K562 (cell line): ENCODE results near the gene HCFC1R1. TPM values are rescaled to one million over a fixed set of nuclear protein-coding genes. Genes with fewer than 3 reads are reported as not detected.

Experiments
- CTBP1 ChIP-seq: fragments of 450-650 bp; IDR thresholded peaks from 2 replicates; pipeline ENCODE4 v1.6.1; 2016; ENCODE audit warnings: borderline replicate concordance
- PHF21A ChIP-seq: fragments of 450-650 bp; IDR thresholded peaks from 2 replicates; pipeline ENCODE4 v1.6.1; 2017; ENCODE audit warnings: low read depth, borderline replicate concordance
- PHTF2 ChIP-seq: fragments of 250-450 bp; sonication (Bioruptor Pico); IDR thresholded peaks from 2 replicates; pipeline ENCODE4 v1.5.0; 2021; ENCODE audit warnings: mild to moderate bottlenecking
- POLR2B ChIP-seq: fragments of 450-650 bp; IDR thresholded peaks from 2 replicates; pipeline ENCODE4 v1.6.1; 2018; ENCODE audit warnings: low read depth; ENCODE audit not compliant: partially characterized antibody
- POLR3A ChIP-seq: IDR thresholded peaks from 2 replicates; pipeline ENCODE4 v1.6.1; 2011; ENCODE audit warnings: borderline replicate concordance, mild to moderate bottlenecking, moderate library complexity; ENCODE audit not compliant: insufficient read length, insufficient read depth; ENCODE audit errors: extremely low read depth
- RBM22 ChIP-seq: fragments of 200-400 bp; formaldehyde crosslinking; IDR thresholded peaks from 2 replicates; pipeline ENCODE4 v1.6.1; 2018; ENCODE audit warnings: low read length, low read depth; ENCODE audit not compliant: poor library complexity, severe bottlenecking
- TBP ChIP-seq: optimal IDR thresholded peaks from 2 replicates; pipeline ENCODE3; 2011; ENCODE audit warnings: low read depth, low read length, improper control_type of control experiment
- ZBED1 ChIP-seq: IDR thresholded peaks from 2 replicates; pipeline ENCODE4 v1.6.1; 2014
- ZFX ChIP-seq: sonication (generic); formaldehyde crosslinking; IDR thresholded peaks from 2 replicates; pipeline ENCODE4 v1.8.0; 2022; ENCODE audit warnings: mild to moderate bottlenecking, missing genetic modification reagents, moderate library complexity
- ZNF121 ChIP-seq: sonication (generic); formaldehyde crosslinking; conservative IDR thresholded peaks from 2 replicates; pipeline ENCODE4 v1.8.0; 2022; ENCODE audit warnings: missing genetic modification reagents
- ZNF212 ChIP-seq: fragments of 450-650 bp; formaldehyde crosslinking; IDR thresholded peaks from 2 replicates; pipeline ENCODE4 v1.4.0; 2020; ENCODE audit warnings: mild to moderate bottlenecking
- ZNF57 ChIP-seq: fragments of 450-650 bp; formaldehyde crosslinking; IDR thresholded peaks from 2 replicates; pipeline ENCODE4 v1.4.0; 2020; ENCODE audit warnings: mild to moderate bottlenecking, moderate library complexity
- polyA plus RNA-seq, 8 experiments: library from polyadenylated mRNA; depleted of rRNA in 4 of 8; stranded (reverse) in 5 of 8; unstranded in 3 of 8; fragments of >200 nt; fragmentation: Nextera tagmentation in 2 of 8; fragmentation: Illumina TruSeq in 1 of 8; extraction: Ambion mirVana in 2 of 8; extraction: Trizol in 1 of 8; gene quantifications; 2 replicates each; pipeline versions ENCODE4 v1.2.1 to v1.2.3, GENCODE V29; 2011 to 2014; ENCODE audit warnings: inconsistent platforms in 1 of 8, missing spikeins in 1 of 8
- total RNA-seq, 7 experiments: library from RNA; depleted of rRNA in 6 of 7; stranded (reverse); fragments of >200 nt in 6 of 7; fragmentation: Illumina TruSeq in 2 of 7; extraction: Trizol in 2 of 7; gene quantifications; 2 replicates each; pipeline versions ENCODE4 v1.2.1 to v1.2.3, GENCODE V29; 2011 to 2021; ENCODE audit warnings: low replicate concordance in 1 of 7
- TF ChIP-seq, protein P1 (sequence below): fragments of 250-450 bp; sonication (Bioruptor Pico); IDR thresholded peaks from 2 replicates; pipeline ENCODE4 v1.8.0; 2021; ENCODE audit warnings: moderate library complexity, mild to moderate bottlenecking, inconsistent platforms
- TF ChIP-seq, protein P2 (sequence below): sonication (generic); formaldehyde crosslinking; IDR thresholded peaks from 2 replicates; pipeline ENCODE4 v1.8.0; 2022; ENCODE audit warnings: mild to moderate bottlenecking, missing genetic modification reagents
- TF ChIP-seq, protein P3 (sequence below), 3 experiments: fragments of 200-800 bp in 1 of 3; sonication (Bioruptor generic) in 1 of 3; sonication (generic) in 1 of 3; formaldehyde crosslinking in 1 of 3; IDR thresholded peaks; 2 replicates each; pipeline versions ENCODE4 v1.6.1 to v1.8.0; 2016 to 2022; ENCODE audit warnings: mild to moderate bottlenecking in 2 of 3, missing compliant biosample characterization in 2 of 3, missing genetic modification characterization in 2 of 3, missing genetic modification reagents in 1 of 3
- TF ChIP-seq, protein P4 (sequence below): IDR thresholded peaks from 2 replicates; pipeline ENCODE4 v1.6.1; 2011; ENCODE audit warnings: borderline replicate concordance, low read depth, mild to moderate bottlenecking, moderate library complexity, low read length; ENCODE audit not compliant: insufficient read depth, poor library complexity, severe bottlenecking
- TF ChIP-seq, protein P5 (sequence below): fragments of 450-650 bp; formaldehyde crosslinking; IDR thresholded peaks from 2 replicates; pipeline ENCODE4 v1.4.0; 2020; ENCODE audit warnings: mild to moderate bottlenecking, moderate library complexity

HCFC1R1 gene
- total and polyA plus RNA-seq, 9 of the 15 experiments (the other 6 are each of a cell fraction or from before 2014, with no cell fraction given), result 2.2 to 29.0 (median 11.2) TPM

DNA sequence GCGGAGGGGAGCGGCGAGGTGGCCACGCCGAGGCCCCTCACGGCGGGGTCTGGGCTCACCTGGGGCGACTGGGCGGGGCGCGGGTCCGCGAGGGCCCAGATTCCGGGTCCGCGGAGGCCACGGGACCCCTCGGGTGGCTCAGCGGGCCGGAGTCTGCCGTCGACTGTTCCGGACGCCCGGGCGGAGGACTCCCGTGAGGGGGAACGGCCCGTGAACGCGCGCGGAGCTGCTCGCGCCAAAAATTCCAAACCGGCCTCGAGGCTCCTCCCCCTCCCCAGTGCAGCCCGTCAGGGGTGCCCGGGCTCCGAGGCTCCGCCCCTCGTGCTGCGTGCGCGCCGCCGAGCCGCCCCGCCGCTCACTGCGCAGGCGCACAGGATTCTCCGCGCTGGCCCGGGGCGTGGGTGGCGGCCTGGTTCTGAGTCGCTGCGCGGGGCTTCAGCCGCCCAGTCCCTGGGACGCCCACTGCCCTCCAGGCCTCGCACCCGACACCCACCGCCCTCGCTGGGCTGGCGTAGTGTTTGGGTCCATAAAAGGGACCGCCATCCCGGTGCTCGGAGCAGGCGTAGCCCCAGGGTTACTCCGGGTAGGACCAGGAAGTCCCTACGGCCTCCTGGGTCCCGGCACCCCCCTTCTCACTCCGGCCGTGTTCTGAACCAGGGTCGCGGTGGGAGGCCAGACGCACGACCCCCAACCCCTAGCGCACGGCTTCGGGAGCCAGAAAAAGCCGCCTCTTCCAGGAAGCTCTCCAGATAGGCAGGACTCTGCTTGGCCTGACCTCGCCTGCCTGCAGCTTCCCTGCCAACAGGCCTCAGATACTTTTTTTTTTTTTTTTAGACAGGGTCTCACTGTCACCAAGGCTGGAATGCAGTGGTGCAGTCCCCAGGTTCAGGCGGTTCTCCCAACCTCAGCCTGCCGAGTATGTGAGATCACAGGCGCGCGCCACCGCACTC lies 43.2 kb downstream of the HCFC1R1 start, which contains the start of gene PKMYT1 (continued):
- TF ChIP-seq, protein P1, sequence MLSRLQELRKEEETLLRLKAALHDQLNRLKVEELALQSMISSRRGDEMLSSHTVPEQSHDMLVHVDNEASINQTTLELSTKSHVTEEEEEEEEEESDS (CRISPR knock-in tag), result no peak
- TF ChIP-seq POLR2B (peak; percentile 86), POLR3A (no peak), ZBED1 (no peak), ZNF212 (CRISPR knock-in tag) (no peak), ZFX (CRISPR knock-in tag) (peak; percentile 97), ZNF121 (CRISPR knock-in tag) (no peak), TBP (peak; percentile 79), RBM22 (peak; percentile 69), CTBP1 (peak; percentile 65), PHF21A (no peak), ZNF57 (no peak), PHTF2 (CRISPR knock-in tag) (no peak)
- TF ChIP-seq, protein P2, sequence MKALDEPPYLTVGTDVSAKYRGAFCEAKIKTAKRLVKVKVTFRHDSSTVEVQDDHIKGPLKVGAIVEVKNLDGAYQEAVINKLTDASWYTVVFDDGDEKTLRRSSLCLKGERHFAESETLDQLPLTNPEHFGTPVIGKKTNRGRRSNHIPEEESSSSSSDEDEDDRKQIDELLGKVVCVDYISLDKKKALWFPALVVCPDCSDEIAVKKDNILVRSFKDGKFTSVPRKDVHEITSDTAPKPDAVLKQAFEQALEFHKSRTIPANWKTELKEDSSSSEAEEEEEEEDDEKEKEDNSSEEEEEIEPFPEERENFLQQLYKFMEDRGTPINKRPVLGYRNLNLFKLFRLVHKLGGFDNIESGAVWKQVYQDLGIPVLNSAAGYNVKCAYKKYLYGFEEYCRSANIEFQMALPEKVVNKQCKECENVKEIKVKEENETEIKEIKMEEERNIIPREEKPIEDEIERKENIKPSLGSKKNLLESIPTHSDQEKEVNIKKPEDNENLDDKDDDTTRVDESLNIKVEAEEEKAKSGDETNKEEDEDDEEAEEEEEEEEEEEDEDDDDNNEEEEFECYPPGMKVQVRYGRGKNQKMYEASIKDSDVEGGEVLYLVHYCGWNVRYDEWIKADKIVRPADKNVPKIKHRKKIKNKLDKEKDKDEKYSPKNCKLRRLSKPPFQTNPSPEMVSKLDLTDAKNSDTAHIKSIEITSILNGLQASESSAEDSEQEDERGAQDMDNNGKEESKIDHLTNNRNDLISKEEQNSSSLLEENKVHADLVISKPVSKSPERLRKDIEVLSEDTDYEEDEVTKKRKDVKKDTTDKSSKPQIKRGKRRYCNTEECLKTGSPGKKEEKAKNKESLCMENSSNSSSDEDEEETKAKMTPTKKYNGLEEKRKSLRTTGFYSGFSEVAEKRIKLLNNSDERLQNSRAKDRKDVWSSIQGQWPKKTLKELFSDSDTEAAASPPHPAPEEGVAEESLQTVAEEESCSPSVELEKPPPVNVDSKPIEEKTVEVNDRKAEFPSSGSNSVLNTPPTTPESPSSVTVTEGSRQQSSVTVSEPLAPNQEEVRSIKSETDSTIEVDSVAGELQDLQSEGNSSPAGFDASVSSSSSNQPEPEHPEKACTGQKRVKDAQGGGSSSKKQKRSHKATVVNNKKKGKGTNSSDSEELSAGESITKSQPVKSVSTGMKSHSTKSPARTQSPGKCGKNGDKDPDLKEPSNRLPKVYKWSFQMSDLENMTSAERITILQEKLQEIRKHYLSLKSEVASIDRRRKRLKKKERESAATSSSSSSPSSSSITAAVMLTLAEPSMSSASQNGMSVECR (CRISPR knock-in tag), result peak; percentile 85
- TF ChIP-seq, protein P3, sequence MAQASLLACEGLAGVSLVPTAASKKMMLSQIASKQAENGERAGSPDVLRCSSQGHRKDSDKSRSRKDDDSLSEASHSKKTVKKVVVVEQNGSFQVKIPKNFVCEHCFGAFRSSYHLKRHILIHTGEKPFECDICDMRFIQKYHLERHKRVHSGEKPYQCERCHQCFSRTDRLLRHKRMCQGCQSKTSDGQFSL (CRISPR knock-in tag; IDR thresholded peaks at IDR 0.05), result peak; percentile 68; the same call in 1 of the 2 replicates
- TF ChIP-seq, protein P3 (tag; IDR thresholded peaks at IDR 0.05), result peak in 1 of 2 experiments; percentile 35; a peak in 1 of 4 replicates
- TF ChIP-seq, protein P4, sequence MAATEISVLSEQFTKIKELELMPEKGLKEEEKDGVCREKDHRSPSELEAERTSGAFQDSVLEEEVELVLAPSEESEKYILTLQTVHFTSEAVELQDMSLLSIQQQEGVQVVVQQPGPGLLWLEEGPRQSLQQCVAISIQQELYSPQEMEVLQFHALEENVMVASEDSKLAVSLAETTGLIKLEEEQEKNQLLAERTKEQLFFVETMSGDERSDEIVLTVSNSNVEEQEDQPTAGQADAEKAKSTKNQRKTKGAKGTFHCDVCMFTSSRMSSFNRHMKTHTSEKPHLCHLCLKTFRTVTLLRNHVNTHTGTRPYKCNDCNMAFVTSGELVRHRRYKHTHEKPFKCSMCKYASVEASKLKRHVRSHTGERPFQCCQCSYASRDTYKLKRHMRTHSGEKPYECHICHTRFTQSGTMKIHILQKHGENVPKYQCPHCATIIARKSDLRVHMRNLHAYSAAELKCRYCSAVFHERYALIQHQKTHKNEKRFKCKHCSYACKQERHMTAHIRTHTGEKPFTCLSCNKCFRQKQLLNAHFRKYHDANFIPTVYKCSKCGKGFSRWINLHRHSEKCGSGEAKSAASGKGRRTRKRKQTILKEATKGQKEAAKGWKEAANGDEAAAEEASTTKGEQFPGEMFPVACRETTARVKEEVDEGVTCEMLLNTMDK, result no peak
- TF ChIP-seq, protein P5, sequence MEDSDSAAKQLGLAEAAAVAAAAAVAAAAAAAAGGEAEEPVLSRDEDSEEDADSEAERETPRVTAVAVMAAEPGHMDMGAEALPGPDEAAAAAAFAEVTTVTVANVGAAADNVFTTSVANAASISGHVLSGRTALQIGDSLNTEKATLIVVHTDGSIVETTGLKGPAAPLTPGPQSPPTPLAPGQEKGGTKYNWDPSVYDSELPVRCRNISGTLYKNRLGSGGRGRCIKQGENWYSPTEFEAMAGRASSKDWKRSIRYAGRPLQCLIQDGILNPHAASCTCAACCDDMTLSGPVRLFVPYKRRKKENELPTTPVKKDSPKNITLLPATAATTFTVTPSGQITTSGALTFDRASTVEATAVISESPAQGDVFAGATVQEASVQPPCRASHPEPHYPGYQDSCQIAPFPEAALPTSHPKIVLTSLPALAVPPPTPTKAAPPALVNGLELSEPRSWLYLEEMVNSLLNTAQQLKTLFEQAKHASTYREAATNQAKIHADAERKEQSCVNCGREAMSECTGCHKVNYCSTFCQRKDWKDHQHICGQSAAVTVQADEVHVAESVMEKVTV (CRISPR knock-in tag), result no peak
